ENCODE results near the gene UTRN.

Gene UTRN

GRCh38 chr6:144284783-144285547, at the start of gene UTRN:
Gene UTRN (plus strand): TSS chr6:144285335. CDS start chr6:144291829, 6,494 bp downstream.
- H3K9me2 ChIP-seq (replicated peaks; ENCODE audit: insufficient read depth, low read length), result no peaks in the 10 kb centered on the region
- peak within 1 kb of the TSS; percentile 80 for H3K4me2 ChIP-seq (ENCODE audit: low read depth, low read length)
- no peak for TF ChIP-seq EZH2phosphoT487 (IDR thresholded peaks at IDR 0.05; ENCODE audit: low read length)
- no peak for TF ChIP-seq EZH2 (optimal IDR thresholded peaks at IDR 0.05; ENCODE audit: low read depth, low read length)
- no peak for TF ChIP-seq CTCF (IDR thresholded peaks at IDR 0.05; ENCODE audit: low read length)
- H3K9me3 ChIP-seq (replicated peaks; ENCODE audit: insufficient read depth, low read length), result no peaks in the 10 kb centered on the region
- H3K27ac ChIP-seq (ENCODE audit: low read length), result no peak within 1 kb of the TSS
- no peaks in the 10 kb centered on the region for H3F3A ChIP-seq (ENCODE audit: insufficient read depth, low read length)
- no peaks in the 10 kb centered on the region for H3K36me3 ChIP-seq (replicated peaks; ENCODE audit: insufficient read depth, low read length)
- peak within 1 kb of the TSS; percentile 67 for H3K4me3 ChIP-seq (ENCODE audit: low read length)
- no peaks in the 10 kb centered on the region for H3K27me3 ChIP-seq (replicated peaks; ENCODE audit: insufficient read depth, low read length)
- no peaks in the 10 kb centered on the region for H4K20me1 ChIP-seq (ENCODE audit: insufficient read depth, low read length)
- H3K79me2 ChIP-seq (ENCODE audit: low read length), result no peaks in the 10 kb centered on the region
- H2AFZ ChIP-seq (ENCODE audit: low read length), result peak within 1 kb of the TSS; percentile 56
- no peaks in the 10 kb centered on the region for H3K4me1 ChIP-seq (ENCODE audit: low read length)
- peak within 1 kb of the TSS; percentile 31; the same call in 1 of the 2 replicates for H3K9ac ChIP-seq (ENCODE audit: low read length)
- peak; percentile 36 for DNase-seq

GRCh38 chr6:144244688-144245087, 40.4 kb upstream of the UTRN start:
- no peaks in the 10 kb centered on the region for H3K79me2 ChIP-seq (ENCODE audit: low read length)
- H3K9ac ChIP-seq (ENCODE audit: low read length), result no peak overlapping the region
- H3K27me3 ChIP-seq (replicated peaks; ENCODE audit: insufficient read depth, low read length), result no peaks in the 10 kb centered on the region
- no peak overlapping the region for H2AFZ ChIP-seq (ENCODE audit: low read length)
- no peak overlapping the region for H3K27ac ChIP-seq (ENCODE audit: low read length)
- no peaks in the 10 kb centered on the region for H3K9me3 ChIP-seq (replicated peaks; ENCODE audit: insufficient read depth, low read length)
- no peak for DNase-seq
- TF ChIP-seq EZH2 (optimal IDR thresholded peaks at IDR 0.05; ENCODE audit: low read depth, low read length) (no peak), EZH2phosphoT487 (IDR thresholded peaks at IDR 0.05; ENCODE audit: low read length) (no peak), CTCF (IDR thresholded peaks at IDR 0.05; ENCODE audit: low read length) (no peak)
- no peaks in the 10 kb centered on the region for H3K4me1 ChIP-seq (ENCODE audit: low read length)
- no peak overlapping the region for H3K4me3 ChIP-seq (ENCODE audit: low read length)
- no peaks in the 10 kb centered on the region for H4K20me1 ChIP-seq (ENCODE audit: insufficient read depth, low read length)
- no peaks in the 10 kb centered on the region for H3K36me3 ChIP-seq (replicated peaks; ENCODE audit: insufficient read depth, low read length)
- H3K9me2 ChIP-seq (replicated peaks; ENCODE audit: insufficient read depth, low read length), result no peaks in the 10 kb centered on the region
- no peaks in the 10 kb centered on the region for H3F3A ChIP-seq (ENCODE audit: insufficient read depth, low read length)
- no peak overlapping the region for H3K4me2 ChIP-seq (ENCODE audit: low read depth, low read length)

- DNase-seq, result no peak
- Histone ChIP-seq H3K27me3 (replicated peaks; ENCODE audit: insufficient read depth, low read length) (no peaks in the 10 kb centered on the region), H3K79me2 (ENCODE audit: low read length) (no peaks in the 10 kb centered on the region), H2AFZ (ENCODE audit: low read length) (no peak overlapping the region), H3K36me3 (replicated peaks; ENCODE audit: insufficient read depth, low read length) (no peaks in the 10 kb centered on the region), H3K9me2 (replicated peaks; ENCODE audit: insufficient read depth, low read length) (no peaks in the 10 kb centered on the region), H3K9ac (ENCODE audit: low read length) (no peak overlapping the region), H3K4me1 (ENCODE audit: low read length) (no peaks in the 10 kb centered on the region), H3F3A (ENCODE audit: insufficient read depth, low read length) (no peaks in the 10 kb centered on the region), H3K9me3 (replicated peaks; ENCODE audit: insufficient read depth, low read length) (no peaks in the 10 kb centered on the region), H3K4me3 (ENCODE audit: low read length) (no peak overlapping the region), H3K4me2 (ENCODE audit: low read depth, low read length) (no peak overlapping the region), H4K20me1 (ENCODE audit: insufficient read depth, low read length) (no peaks in the 10 kb centered on the region), H3K27ac (ENCODE audit: low read length) (no peak overlapping the region)
- TF ChIP-seq CTCF (IDR thresholded peaks at IDR 0.05; ENCODE audit: low read length) (no peak), EZH2 (optimal IDR thresholded peaks at IDR 0.05; ENCODE audit: low read depth, low read length) (no peak), EZH2phosphoT487 (IDR thresholded peaks at IDR 0.05; ENCODE audit: low read length) (no peak)
Observed at GRCh38 chr6:144246988-144247387, 38.1 kb upstream of the UTRN start.
